Uterus (tissue), 4 donors: ENCODE data around the gene FBXO46. TPM values are rescaled to one million over a fixed set of nuclear protein-coding genes. Genes with fewer than 3 reads are reported as not detected.

Source experiments
- DNase-seq, 2 donors: peaks; one replicate each; pipeline ENCODE4 v3.0.0-alpha.2; 2019 to 2020
- H3K27ac ChIP-seq, 2 donors: fragments of 200-600 bp; sonication (generic); 1 replicate in 1 of 2; 2 replicates in 1 of 2; pipeline ENCODE4 v1.5.1; 2016 to 2018
- H3K27me3 ChIP-seq, 2 donors: fragments of 200-600 bp; sonication (generic); one replicate each; pipeline ENCODE4 v1.5.1; 2018 to 2019; ENCODE audit warnings: control low read depth in 1 of 2
- H3K36me3 ChIP-seq, 2 donors: fragments of 200-600 bp; sonication (generic); one replicate each; pipeline ENCODE4 v1.5.1; 2019; ENCODE audit warnings: control low read depth in 1 of 2
- H3K4me1 ChIP-seq, 2 donors: fragments of 200-600 bp; sonication (generic); one replicate each; pipeline ENCODE4 v1.5.1; 2018 to 2019; ENCODE audit warnings: control low read depth in 1 of 2
- H3K4me3 ChIP-seq, 2 donors: fragments of 200-600 bp; sonication (generic); 1 replicate in 1 of 2; 2 replicates in 1 of 2; pipeline ENCODE4 v1.5.1; 2018 to 2019; ENCODE audit warnings: mild to moderate bottlenecking in 1 of 2
- H3K9me3 ChIP-seq, 2 donors: fragments of 200-600 bp; sonication (generic); one replicate each; pipeline ENCODE4 v1.5.1; 2019; ENCODE audit warnings: control low read depth in 1 of 2
- CTCF ChIP-seq, 4 experiments: fragments of 200-600 bp in 2 of 4; fragments of 450-650 bp in 2 of 4; sonication (generic) in 2 of 4; IDR thresholded peaks; one replicate each; pipeline ENCODE4 v1.5.1; 2016 to 2019; ENCODE audit warnings: antibody characterized with exemption in 4 of 4, mild to moderate bottlenecking in 2 of 4, moderate library complexity in 1 of 4
- POLR2A ChIP-seq, 2 donors: fragments of 450-650 bp; IDR thresholded peaks; one replicate each; pipeline ENCODE4 v1.6.1; 2016; ENCODE audit warnings: antibody characterized with exemption in 2 of 2, mild to moderate bottlenecking in 1 of 2, moderate library complexity in 1 of 2
- intact Hi-C: fragments of 100-400 bp; cut with DNase I; formaldehyde crosslinking; loops from one replicate; pipeline ENCODE4 v1.15.1; 2023; ENCODE audit warnings: low total_unique reads
- total RNA-seq, 4 donors: library from RNA; depleted of rRNA in 3 of 4; stranded (reverse); fragments of >200 nt in 3 of 4; gene quantifications; one replicate each; pipeline versions ENCODE4 v1.1.0 to v1.2.4, GENCODE V29; 2014 to 2023
- donor health status: DM: yes; HTN: yes; CAD: no.

Gene FBXO46
- total RNA-seq, 4 donors from 2014 or later, result 7.0 to 36.1 (median 15.2) TPM

- TF ChIP-seq CTCF (IDR thresholded peaks at IDR 0.05), result no peak
- TF ChIP-seq POLR2A (IDR thresholded peaks at IDR 0.05), result no peak
- H3K27me3 ChIP-seq, result no peaks in the 10 kb centered on the region
- H3K4me3 ChIP-seq, result no peak overlapping the region
- H3K36me3 ChIP-seq, result no peaks in the 10 kb centered on the region
- no peak for DNase-seq
- no peaks in the 10 kb centered on the region for H3K4me1 ChIP-seq
- no peaks in the 10 kb centered on the region for H3K9me3 ChIP-seq
- H3K27ac ChIP-seq, result no peak overlapping the region
- intact Hi-C loops, result no loop called here
These were observed 24.8 kb downstream of the FBXO46 start for GRCh38 chr19:45705710-45706415.

GRCh38 chr19:45705115-45705514 is 25.6 kb downstream of the FBXO46 start:
- H3K36me3 ChIP-seq, result no peaks in the 10 kb centered on the region
- H3K27me3 ChIP-seq, result no peaks in the 10 kb centered on the region
- no peak for TF ChIP-seq POLR2A (IDR thresholded peaks at IDR 0.05)
- no peak for TF ChIP-seq CTCF (IDR thresholded peaks at IDR 0.05)
- no peak for DNase-seq
- no peak overlapping the region for H3K4me3 ChIP-seq
- H3K27ac ChIP-seq, result no peak overlapping the region
- intact Hi-C loops, result no loop called here
- H3K9me3 ChIP-seq, result no peaks in the 10 kb centered on the region
- no peaks in the 10 kb centered on the region for H3K4me1 ChIP-seq

- Histone ChIP-seq H3K27me3 (no peaks in the 10 kb centered on the region), H3K9me3 (no peaks in the 10 kb centered on the region), H3K27ac (no peak overlapping the region), H3K36me3 (no peaks in the 10 kb centered on the region), H3K4me3 (no peak overlapping the region), H3K4me1 (no peaks in the 10 kb centered on the region)
- intact Hi-C loops, result no loop called here
- DNase-seq, result no peak
- TF ChIP-seq POLR2A (IDR thresholded peaks at IDR 0.05), result no peak
- TF ChIP-seq CTCF (IDR thresholded peaks at IDR 0.05), result no peak
These were observed 29.0 kb downstream of the FBXO46 start for GRCh38 chr19:45701676-45702075.

- H3K4me3 ChIP-seq, result peak overlapping the region; percentile 77 to 82
- no peaks in the 10 kb centered on the region for H3K4me1 ChIP-seq
- no peaks in the 10 kb centered on the region for H3K36me3 ChIP-seq
- H3K9me3 ChIP-seq, result no peaks in the 10 kb centered on the region
- intact Hi-C loops, result no loop called here
- TF ChIP-seq CTCF (IDR thresholded peaks at IDR 0.05), result peak; percentile 69 to 85 (median 80)
- TF ChIP-seq POLR2A (IDR thresholded peaks at IDR 0.05), result no peak
- H3K27me3 ChIP-seq, result no peaks in the 10 kb centered on the region
- H3K27ac ChIP-seq, result peak overlapping the region; percentile 88 to 90
- DNase-seq, result peak; percentile 71 to 73
These were observed 37.4 kb downstream of the FBXO46 start for GRCh38 chr19:45693106-45693788.
